Sigmoid colon (tissue), 4 donors: ENCODE results near the gene ABLIM1.

Source experiments
- CTCF ChIP-seq, 4 experiments: fragments of 450-650 bp in 3 of 4; fragments of 200-600 bp in 1 of 4; IDR thresholded peaks; one replicate each; pipeline ENCODE4 v1.5.1; 2016 to 2019; ENCODE audit warnings: antibody characterized with exemption in 4 of 4, mild to moderate bottlenecking in 3 of 4, moderate library complexity in 2 of 4
- EP300 ChIP-seq, 4 donors: sonication (generic); formaldehyde crosslinking; IDR thresholded peaks; one replicate each; pipeline ENCODE4 v1.6.1; 2017; ENCODE audit warnings: antibody characterized with exemption in 4 of 4
- POLR2A ChIP-seq, 2 donors: fragments of 450-650 bp; IDR thresholded peaks; one replicate each; pipeline ENCODE4 v1.6.1; 2016; ENCODE audit warnings: antibody characterized with exemption in 2 of 2, mild to moderate bottlenecking in 2 of 2, moderate library complexity in 2 of 2

- TF ChIP-seq POLR2A (IDR thresholded peaks at IDR 0.05), result no peak
- no peak for TF ChIP-seq CTCF (IDR thresholded peaks at IDR 0.05)
- no peak for TF ChIP-seq EP300 (IDR thresholded peaks at IDR 0.05)
Measured at GRCh38 chr10:114653926-114654325, 4.1 kb downstream of the ABLIM1 start.
